ENCODE data around the gene MIER3.
A peak's percentile ranks its signal among the peaks of the same experiment; 100 is the strongest.

Gene MIER3

GRCh38 chr5:56959326-56959725, 7.4 kb upstream of the MIER3 start:
- DNase-seq, result no peak

- DNase-seq, result no peak
Observed at GRCh38 chr5:56958595-56958994, 6.7 kb upstream of the MIER3 start.

GRCh38 chr5:56954262-56954661, 2.3 kb upstream of the MIER3 start:
- no peak for DNase-seq

GRCh38 chr5:56951126-56951945, 587 bp downstream of the MIER3 start:
- peak in 4 of 5 donors; percentile 4 to 25 (median 12) for DNase-seq

GRCh38 chr5:56950626-56951125, 1.2 kb downstream of the MIER3 start:
- peak; percentile 19 to 54 (median 35) for DNase-seq

GRCh38 chr5:56947052-56947451, 4.9 kb downstream of the MIER3 start:
- DNase-seq, result no peak

GRCh38 chr5:56941981-56942380, 9.9 kb downstream of the MIER3 start:
- no peak for DNase-seq

GRCh38 chr5:56938858-56939257, 13.1 kb downstream of the MIER3 start:
- DNase-seq, result no peak

- no peak for DNase-seq
Observed at GRCh38 chr5:56934325-56934724, 17.6 kb downstream of the MIER3 start.

GRCh38 chr5:56922922-56923321, 29.0 kb downstream of the MIER3 start:
- no peak for DNase-seq

GRCh38 chr5:56919942-56920662, 31.8 kb downstream of the MIER3 start:
- DNase-seq, result no peak

- no peak for DNase-seq
Observed at GRCh38 chr5:56918054-56918453, 33.9 kb downstream of the MIER3 start.

GRCh38 chr5:56917534-56917933, 34.4 kb downstream of the MIER3 start:
- no peak for DNase-seq

GRCh38 chr5:56914678-56915077, 37.2 kb downstream of the MIER3 start:
- no peak for DNase-seq

- DNase-seq, result no peak
Observed at GRCh38 chr5:56913766-56914165, 38.2 kb downstream of the MIER3 start.

GRCh38 chr5:56910210-56910965, 41.5 kb downstream of the MIER3 start:
- peak in 2 of 5 donors; percentile 10 to 20 for DNase-seq

- DNase-seq, result peak; percentile 77 to 96 (median 81)
Observed at GRCh38 chr5:56909294-56910209, 42.4 kb downstream of the MIER3 start, which contains the start of gene SETD9. TSS of gene SETD9 (plus strand) at chr5:56909596. CDS start at chr5:56909646, 50 bp downstream.

GRCh38 chr5:56908942-56909293, 43.0 kb downstream of the MIER3 start:
- no peak for DNase-seq

GRCh38 chr5:56900858-56901578, 50.9 kb downstream of the MIER3 start:
- DNase-seq, result peak in 3 of 5 donors; percentile 20 to 37 (median 24)

- no peak for DNase-seq
Observed at GRCh38 chr5:56900395-56900794, 51.5 kb downstream of the MIER3 start.

- DNase-seq, result no peak
Observed at GRCh38 chr5:56898213-56898612, 53.7 kb downstream of the MIER3 start.

All from T-helper 1 cell (primary cell).